ENCODE results near the gene DUSP14.
"Not testable (repeated sequence)": the region's sequence is repeated elsewhere in the genome, so short reads cannot be mapped to it uniquely, and the experiment has no call there.

Gene DUSP14, protein sequence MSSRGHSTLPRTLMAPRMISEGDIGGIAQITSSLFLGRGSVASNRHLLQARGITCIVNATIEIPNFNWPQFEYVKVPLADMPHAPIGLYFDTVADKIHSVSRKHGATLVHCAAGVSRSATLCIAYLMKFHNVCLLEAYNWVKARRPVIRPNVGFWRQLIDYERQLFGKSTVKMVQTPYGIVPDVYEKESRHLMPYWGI

GRCh38 chr17:37489197-37490001, at the start of gene DUSP14:
DUSP14 (plus strand) TSS chr17:37489891; CDS start chr17:37512273, 22,382 bp downstream.
- DNase-seq (ENCODE audit: low read depth, low spot score) = no peak

GRCh38 chr17:37440424-37440823, 49.3 kb upstream of the DUSP14 start:
- no peak for DNase-seq (ENCODE audit: low read depth, low spot score)

DNA sequence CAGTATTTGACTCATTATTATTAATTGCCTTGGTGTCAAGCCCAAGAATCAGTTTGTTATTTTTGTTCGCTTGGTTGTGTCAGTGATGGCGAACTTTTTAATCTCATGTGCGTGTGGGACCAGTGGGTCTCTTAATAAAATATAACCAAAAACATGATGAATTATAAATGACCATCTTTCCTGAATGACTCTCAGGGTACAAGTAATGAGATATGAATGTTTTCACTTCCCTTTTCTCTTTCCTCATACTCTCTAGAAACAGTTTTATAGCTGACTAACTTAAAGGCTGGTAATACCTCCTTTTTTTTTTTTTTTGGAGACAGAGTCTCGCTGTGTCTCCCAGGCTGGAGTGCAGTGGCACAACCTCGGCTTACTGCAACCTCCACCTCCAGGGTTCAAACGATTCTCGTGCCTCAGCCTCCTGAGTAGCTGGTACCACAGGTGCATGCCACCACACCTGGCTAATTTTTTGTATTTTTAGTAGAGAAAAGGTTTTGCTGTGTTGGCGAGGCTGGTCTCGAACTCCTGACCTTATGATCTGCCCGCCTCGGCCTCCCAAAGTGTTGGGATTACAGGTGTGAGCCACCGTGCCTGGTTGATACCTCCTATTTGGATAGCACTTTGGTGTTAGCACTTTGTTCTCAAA, 48.2 kb upstream of the DUSP14 start:
- not testable (repeated sequence) for DNase-seq (ENCODE audit: low read depth, low spot score)

- DNase-seq (ENCODE audit: low read depth, low spot score) = no peak
Observed at GRCh38 chr17:37446027-37446426, 43.7 kb upstream of the DUSP14 start.

GRCh38 chr17:37447641-37448040, 42.0 kb upstream of the DUSP14 start:
- no peak for DNase-seq (ENCODE audit: low read depth, low spot score)

GRCh38 chr17:37450112-37450511, 39.6 kb upstream of the DUSP14 start:
- DNase-seq (ENCODE audit: low read depth, low spot score) = no peak

DNA sequence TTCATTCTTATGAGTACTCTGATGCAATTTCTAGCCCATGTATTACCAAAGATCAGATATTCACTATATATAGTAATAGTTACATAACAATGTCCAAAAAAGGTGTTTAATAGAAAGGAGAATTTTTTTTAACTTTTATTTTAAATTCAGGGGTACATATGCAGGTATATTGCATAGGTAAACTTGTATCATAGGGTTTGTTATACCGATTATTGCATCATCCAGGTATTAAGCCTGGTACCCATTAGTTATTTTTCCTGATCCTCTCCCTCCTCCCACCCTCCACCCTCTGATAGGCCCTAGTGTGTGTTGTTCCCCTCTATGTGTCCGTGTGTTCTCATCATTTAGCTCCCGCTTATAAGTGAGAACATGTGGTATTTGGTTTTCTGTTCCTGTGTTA, 31.9 kb upstream of the DUSP14 start:
- not testable (repeated sequence) for DNase-seq (ENCODE audit: low read depth, low spot score)

- no peak for DNase-seq (ENCODE audit: low read depth, low spot score)
Observed at GRCh38 chr17:37458805-37459204, 30.9 kb upstream of the DUSP14 start.

DNA sequence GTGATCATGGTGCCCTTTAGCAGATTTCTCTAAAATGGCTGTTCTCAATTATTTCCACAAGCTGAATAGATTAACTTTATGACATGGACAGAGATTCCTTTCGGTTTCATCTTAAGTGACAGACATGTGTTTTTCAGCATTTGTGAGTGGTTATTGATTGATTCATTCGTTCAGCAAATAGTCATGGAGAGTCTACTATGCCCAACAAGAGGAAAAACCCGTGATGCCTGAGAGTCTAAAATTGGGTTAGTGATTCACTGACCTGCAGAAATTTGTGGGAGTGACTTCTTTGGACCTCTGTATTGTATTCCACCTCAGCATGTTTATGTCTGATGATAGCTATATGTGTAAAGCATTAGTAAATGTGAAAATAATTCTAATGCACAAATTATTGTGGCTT, 28.0 kb upstream of the DUSP14 start:
- DNase-seq (ENCODE audit: low read depth, low spot score) = no peak

DNA sequence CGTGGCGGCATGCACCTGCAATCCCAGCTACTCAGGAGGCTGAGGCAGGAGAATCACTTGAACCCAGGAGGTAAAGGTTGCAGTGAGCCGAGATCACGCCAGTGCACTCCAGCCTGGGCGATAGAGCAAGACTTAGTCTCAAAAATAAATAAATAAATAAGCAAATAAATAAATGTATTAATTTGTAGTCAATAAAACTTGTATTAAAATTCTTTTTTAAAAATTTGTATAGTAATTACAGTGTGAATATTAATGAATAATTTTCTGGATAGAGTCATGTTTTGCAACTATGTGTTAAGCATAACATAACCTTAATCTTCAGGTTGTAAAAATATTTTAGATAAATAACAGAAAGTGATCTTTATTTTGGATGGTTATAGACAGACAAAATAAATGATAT, 27.2 kb upstream of the DUSP14 start:
- no peak for DNase-seq (ENCODE audit: low read depth, low spot score)

DNA sequence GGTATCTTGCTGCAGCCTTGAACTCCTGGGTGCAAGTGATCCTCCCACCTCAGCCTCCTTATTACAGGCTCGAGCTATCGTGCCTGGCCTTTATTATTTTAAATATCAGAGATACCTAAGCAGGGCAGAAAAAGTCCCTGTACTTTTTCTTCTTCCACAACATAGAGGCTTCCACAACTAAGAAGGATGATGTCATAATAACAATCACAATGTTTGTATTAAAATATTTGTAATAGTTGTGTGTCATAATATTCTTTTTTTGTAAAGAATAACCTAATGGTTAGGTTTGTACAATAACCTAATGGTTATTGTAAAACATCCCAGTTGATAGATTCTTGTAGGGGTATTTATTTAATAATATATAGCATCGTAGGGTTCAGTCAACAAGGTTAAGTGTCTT, 26.7 kb upstream of the DUSP14 start:
- DNase-seq (ENCODE audit: low read depth, low spot score) = no peak

GRCh38 chr17:37465069-37465616, 24.5 kb upstream of the DUSP14 start:
- no peak for DNase-seq (ENCODE audit: low read depth, low spot score)

DNA sequence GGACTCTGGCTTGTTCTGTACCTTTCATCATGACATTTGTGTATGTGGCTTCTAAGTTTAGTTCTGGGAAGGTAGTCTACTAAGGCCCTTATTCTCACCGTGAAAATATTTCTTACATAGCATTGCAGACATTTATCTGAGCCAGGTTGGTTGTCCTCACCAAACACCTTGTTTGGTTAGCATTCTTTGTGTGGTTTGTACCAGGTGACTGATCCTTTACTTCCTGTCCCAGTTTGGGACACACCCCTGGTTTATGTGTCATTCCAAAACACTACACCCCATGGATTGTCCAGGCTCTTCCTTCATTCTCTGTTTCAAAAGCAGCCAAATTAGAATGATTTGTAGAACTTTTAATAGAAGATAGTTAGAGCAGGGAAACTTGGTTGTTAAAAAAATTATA, 23.2 kb upstream of the DUSP14 start:
- no peak for DNase-seq (ENCODE audit: low read depth, low spot score)

GRCh38 chr17:37470181-37470580, 19.5 kb upstream of the DUSP14 start:
- no peak for DNase-seq (ENCODE audit: low read depth, low spot score)

DNA sequence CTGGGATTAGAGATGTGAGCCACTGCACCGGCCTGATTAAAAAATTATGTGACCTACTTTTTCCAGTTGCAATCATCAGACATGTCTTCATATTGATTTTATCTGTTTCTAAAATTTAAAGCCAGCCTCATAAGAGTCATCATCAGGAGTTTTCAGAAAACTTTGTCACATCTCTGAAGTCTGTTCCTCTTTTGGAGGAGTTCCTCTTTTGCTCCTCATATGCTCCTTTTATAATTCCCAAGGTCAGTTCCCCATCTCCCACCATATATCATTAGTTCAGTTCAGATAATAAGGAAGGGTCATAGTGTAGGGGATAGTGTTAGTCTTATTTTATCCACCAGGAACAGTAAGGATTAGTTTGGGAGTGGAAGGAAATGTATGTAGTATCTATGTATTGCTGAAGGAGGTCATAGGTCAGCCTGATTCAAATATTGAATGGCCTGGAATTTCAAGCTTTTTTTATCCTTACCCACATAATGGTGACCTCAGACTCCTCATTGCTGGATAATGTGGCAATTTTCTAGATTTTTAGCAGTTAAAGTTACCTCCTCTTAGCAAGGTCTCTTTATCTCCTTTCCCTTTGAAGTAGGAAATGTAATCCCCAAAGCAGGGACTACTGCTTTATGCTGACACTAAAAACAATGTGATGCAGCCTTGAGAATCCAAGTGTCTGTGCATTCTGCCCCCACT, 13.8 kb upstream of the DUSP14 start:
- no peak for DNase-seq (ENCODE audit: low read depth, low spot score)

- no peak for DNase-seq (ENCODE audit: low read depth, low spot score)
Observed at GRCh38 chr17:37476431-37477120, 13.1 kb upstream of the DUSP14 start.

GRCh38 chr17:37478187-37478586, 11.5 kb upstream of the DUSP14 start:
- no peak for DNase-seq (ENCODE audit: low read depth, low spot score)

DNA sequence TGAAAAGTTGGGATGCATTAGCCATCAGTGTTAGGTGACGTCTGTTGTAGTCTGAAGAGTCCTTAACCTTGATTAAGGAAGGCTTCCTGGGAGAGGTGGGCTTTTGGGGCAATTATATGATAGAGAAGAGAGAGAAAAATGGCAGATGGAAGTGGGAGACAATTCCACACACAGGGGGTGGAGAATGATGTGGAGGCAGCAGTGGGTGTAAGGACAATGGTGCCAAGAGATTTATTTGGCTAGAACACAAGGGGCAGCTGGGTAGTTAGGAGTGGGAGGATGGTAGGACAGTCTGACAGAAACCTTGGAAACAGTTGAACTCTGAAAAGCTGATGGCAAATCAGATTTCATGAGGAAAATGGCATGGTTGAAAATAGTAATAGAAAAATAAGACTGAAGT, 10.7 kb upstream of the DUSP14 start:
- DNase-seq (ENCODE audit: low read depth, low spot score) = no peak

DNA sequence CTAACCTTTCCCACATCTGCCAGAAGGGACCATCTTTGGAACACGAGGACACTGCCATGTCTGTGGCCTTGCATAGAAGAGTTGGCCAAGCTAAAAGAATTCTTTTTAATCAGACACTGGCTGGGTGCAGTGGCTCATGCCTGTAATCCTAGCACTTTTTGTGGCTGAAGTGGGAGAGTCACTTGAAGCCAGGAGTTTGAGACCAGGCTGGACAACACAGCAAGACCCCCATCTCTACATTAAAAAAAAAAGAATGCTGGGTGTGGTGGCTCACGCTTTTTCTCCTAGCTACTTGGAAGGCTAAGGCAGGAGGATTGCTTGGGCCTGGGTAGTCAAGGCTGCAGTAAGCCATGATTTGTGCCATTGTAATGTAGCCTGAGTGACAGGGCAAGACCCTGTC, 9.3 kb upstream of the DUSP14 start:
- no peak for DNase-seq (ENCODE audit: low read depth, low spot score)

- DNase-seq (ENCODE audit: low read depth, low spot score) = no peak
Observed at GRCh38 chr17:37481001-37481665, 8.6 kb upstream of the DUSP14 start.

Measured in brain pericyte (primary cell).